Measurements from ENCODE around the gene CAMK4. TPM values are rescaled to one million over a fixed set of nuclear protein-coding genes. Genes with fewer than 3 reads are reported as not detected.

Gene CAMK4
- total RNA-seq, 1 experiment from 2014 or later = 10.2 TPM

GRCh38 chr5:111242606-111243005 lies 18.4 kb downstream of the CAMK4 start:
- CTCF ChIA-PET = no interaction called here

More at GRCh38 chr5:111242606-111243005, 18.4 kb downstream of the CAMK4 start:
- Histone ChIP-seq H4K20me1 (ENCODE audit: insufficient read depth) (no peaks in the 10 kb centered on the region), H3K9me3 (ENCODE audit: control insufficient read depth in 1 of 2, insufficient read depth in 1 of 2, low read depth in 1 of 2, low read length in 2 of 2) (no peaks in the 10 kb centered on the region), H2AFZ (ENCODE audit: low read depth, low read length, poor library complexity, severe bottlenecking) (no peak overlapping the region), H3K27me3 (ENCODE audit: insufficient read depth, low read length) (peaks cover 4% of the 10 kb centered on the region), H3K36me3 (ENCODE audit: control insufficient read depth in 1 of 2, insufficient read depth in 2 of 2, low read length in 2 of 2) (no peaks in the 10 kb centered on the region), H3K9ac (ENCODE audit: low read length) (no peak overlapping the region), H3K4me1 (ENCODE audit: control insufficient read depth in 1 of 2, insufficient read depth in 2 of 2, low read length in 2 of 2) (no peaks in the 10 kb centered on the region), H3K27ac (ENCODE audit: low read depth, low read length) (no peak overlapping the region), H3K4me3 (replicated peaks in 1 of 2; ENCODE audit: low read depth in 1 of 2, low read length in 2 of 2) (no peak overlapping the region), H3K79me2 (ENCODE audit: insufficient read depth, low read length) (no peaks in the 10 kb centered on the region), H3K4me2 (ENCODE audit: low read length) (no peak overlapping the region), H3K9me2 (ENCODE audit: insufficient read depth) (no peaks in the 10 kb centered on the region)
- RAD21 ChIA-PET (ENCODE audit: low non-redundant PET in 1 of 2, low total read pairs in 2 of 2, uncharacterized antibody in 2 of 2, unreplicated experiment in 2 of 2) = no interaction called here
- POLR2A ChIA-PET = no interaction called here
- ATAC-seq (no peak), DNase-seq (ENCODE audit: low read depth, low spot score) (no peak)
- intact Hi-C loops (cut with micrococcal nuclease) = no loop called here
- no TSS peak for BruUV-seq (replicated peaks)
- TF ChIP-seq EZH2 (IDR thresholded peaks at IDR 0.05) = no peak
- TF ChIP-seq ZNF274 (IDR thresholded peaks at IDR 0.05; ENCODE audit: low read depth, low read length) = no peak
- TF ChIP-seq POLR2A (IDR thresholded peaks at IDR 0.05; ENCODE audit: borderline replicate concordance, extremely low read depth, insufficient read depth, insufficient read length) = no peak
- no peak for TF ChIP-seq ZBTB33 (IDR thresholded peaks at IDR 0.05; ENCODE audit: extremely low read depth, insufficient replicate concordance, low read length)
- no peak for TF ChIP-seq RAD21 (IDR thresholded peaks at IDR 0.05; ENCODE audit: low read depth)
- TF ChIP-seq ZFX (IDR thresholded peaks at IDR 0.05) = no peak
- TF ChIP-seq ATF3 (IDR thresholded peaks at IDR 0.05) = no peak
- no peak for TF ChIP-seq CEBPB (IDR thresholded peaks at IDR 0.05; ENCODE audit: low read depth)
- TF ChIP-seq YY1 (IDR thresholded peaks at IDR 0.05; ENCODE audit: extremely low read depth, insufficient replicate concordance, low read depth, low read length) = no peak
- TF ChIP-seq EGR1 (IDR thresholded peaks at IDR 0.05; ENCODE audit: low read depth) = no peak
- no peak for TF ChIP-seq SRF (IDR thresholded peaks at IDR 0.05; ENCODE audit: low read depth)
- TF ChIP-seq POLR2AphosphoS5 (IDR thresholded peaks at IDR 0.05; ENCODE audit: low read depth, low read length) = no peak
- no peak for TF ChIP-seq SP1 (IDR thresholded peaks at IDR 0.05; ENCODE audit: low read depth)
- no peak for TF ChIP-seq EZH2phosphoT487 (IDR thresholded peaks at IDR 0.05; ENCODE audit: borderline replicate concordance)
- TF ChIP-seq CTCF (IDR thresholded peaks at IDR 0.05 in 2 of 3, conservative IDR thresholded peaks at IDR 0.05 in 1 of 3; ENCODE audit: borderline replicate concordance in 1 of 3, insufficient read depth in 1 of 3, low read depth in 2 of 3, low read length in 2 of 3) = no peak
- TF ChIP-seq TCF7L2 (IDR thresholded peaks at IDR 0.05; ENCODE audit: borderline replicate concordance, extremely low read depth, insufficient read depth, insufficient read length) = no peak
- no peak for TF ChIP-seq SIN3A (IDR thresholded peaks at IDR 0.05; ENCODE audit: low read depth)
- no peak for TF ChIP-seq ELF1 (IDR thresholded peaks at IDR 0.05; ENCODE audit: borderline replicate concordance, low read depth)
- TF ChIP-seq MAX (IDR thresholded peaks at IDR 0.05) = no peak
- TF ChIP-seq JUND (IDR thresholded peaks at IDR 0.05) = no peak

Data from HCT116 (cell line).